GM18520 (cell line): ENCODE measurements around the gene REX1BD.
"Not testable (repeated sequence)": the region's sequence is repeated elsewhere in the genome, so short reads cannot be mapped to it uniquely, and the experiment has no call there.

Experiments
- ATAC-seq: cut with Tn5 transposase; IDR thresholded peaks from one replicate; pipeline ENCODE4 v1.9.1; 2021; ENCODE audit not compliant: unreplicated experiment

The REX1BD gene

DNA sequence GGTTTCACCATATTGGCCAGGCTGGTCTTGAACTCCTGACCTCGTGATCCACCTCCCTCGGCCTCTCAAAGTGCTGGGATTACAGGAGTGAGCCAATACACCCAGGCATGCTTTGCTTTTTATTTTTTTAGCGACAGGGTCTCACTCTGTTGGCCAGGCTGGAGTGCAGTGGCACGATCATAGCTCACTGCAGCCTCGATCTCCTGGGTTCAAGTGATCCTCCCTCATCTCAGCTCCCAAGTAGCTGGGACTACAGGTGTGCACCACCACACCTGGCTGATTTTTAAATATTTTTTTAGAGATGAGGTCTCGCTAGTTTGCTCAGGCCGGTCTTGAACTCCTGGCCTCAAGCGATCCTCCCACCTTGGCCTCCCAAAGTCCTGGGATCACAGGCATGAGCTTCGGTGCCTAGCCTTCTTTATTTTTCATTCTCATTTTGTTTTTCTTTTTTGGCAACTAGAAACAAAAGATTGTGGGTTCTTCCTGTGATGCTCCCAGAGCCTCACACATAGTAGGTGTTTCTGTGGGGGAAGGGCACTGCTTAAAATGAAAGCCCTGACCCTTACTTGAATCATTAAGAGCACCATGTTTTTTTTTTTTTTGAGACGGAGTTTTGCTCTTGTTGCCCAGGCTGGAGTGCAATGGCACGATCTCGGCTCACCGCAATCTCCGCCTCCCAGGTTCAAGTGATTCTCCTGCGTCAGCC is 12.2 kb downstream of the REX1BD start:
- ATAC-seq, result not testable (repeated sequence)

DNA sequence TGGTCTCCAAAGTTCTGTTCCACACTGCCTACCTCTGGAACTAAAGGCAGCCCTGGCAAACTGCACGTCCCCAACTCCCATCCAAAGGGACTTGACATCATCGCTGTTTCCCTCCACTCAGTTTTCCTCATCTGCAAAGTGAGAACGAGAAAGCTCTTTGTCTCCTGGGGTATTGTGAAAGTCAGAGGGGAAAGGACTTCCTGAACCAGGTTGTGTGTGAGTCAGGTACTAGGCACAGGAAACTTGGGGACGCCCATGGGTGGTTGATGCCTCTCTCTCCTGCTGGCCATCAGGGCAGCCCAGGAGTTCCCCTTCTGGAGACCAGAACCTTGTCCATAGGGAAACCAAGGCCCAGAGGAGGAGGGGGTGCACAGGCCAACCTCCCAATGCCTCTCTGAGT is 13.3 kb downstream of the REX1BD start:
- ATAC-seq, result no peak

GRCh38 chr19:18603255-18603957 is 14.8 kb downstream of the REX1BD start:
- no peak for ATAC-seq

DNA sequence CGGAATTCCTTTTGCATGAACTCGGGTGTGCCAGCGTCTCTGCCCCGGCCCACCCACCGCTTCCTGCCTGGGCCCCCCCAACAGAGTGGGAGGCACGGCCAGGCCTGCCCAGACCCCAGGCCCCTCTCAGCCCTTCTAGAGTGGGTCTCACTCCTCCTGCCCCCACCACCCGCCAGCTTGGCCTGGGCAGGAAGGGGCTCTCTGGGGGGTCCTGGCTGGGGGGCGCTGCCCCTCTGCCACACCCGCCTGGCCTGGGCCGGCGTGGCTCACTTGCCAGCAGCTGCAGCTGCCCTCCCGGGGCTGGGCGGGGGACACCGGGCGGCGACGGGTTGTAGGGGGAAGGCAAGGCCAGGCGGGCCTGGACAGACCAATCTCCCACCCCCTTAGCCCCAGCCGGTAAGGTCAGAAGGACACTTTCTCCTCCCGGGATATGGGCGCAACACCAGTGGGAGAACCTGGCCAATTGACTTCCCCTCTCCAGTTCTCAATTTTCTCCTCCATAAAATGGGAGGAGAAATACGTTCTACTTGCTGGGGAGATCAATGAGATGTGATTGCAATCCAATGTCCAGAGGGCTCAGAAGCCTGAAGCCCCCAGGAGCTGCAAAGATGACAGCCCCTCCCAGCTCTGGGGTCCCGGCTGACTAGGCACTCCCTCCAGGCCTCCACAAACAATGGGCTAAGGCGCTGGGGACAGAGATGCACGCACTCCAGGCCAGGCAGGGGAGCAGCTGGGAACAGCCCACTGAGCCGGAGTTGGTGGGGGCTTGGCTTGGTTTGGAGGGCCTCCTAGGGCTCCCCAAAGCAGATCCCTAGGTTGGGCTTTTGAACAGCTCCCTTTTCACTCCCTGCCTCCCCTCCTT is 15.6 kb downstream of the REX1BD start:
- no peak for ATAC-seq

GRCh38 chr19:18604820-18605159 is 16.2 kb downstream of the REX1BD start:
- ATAC-seq, result no peak

DNA sequence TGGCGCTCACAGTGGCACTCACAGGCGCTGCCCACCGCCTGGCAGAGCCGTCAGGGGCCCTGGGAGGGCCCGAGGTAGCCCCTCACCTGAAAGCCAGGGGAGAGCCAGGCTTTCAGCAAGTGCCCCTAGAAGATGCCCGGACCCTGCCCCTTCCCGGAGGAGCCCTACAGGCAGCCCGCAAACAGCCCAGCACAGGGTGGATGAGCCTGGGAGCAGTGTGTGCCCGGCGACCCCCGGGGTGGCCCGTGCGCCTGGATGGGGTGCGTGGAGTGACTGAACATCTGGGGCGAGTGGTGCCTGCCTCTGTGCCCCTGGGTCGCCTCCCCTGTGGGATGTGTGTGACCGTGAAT is 16.6 kb downstream of the REX1BD start:
- ATAC-seq, result no peak

GRCh38 chr19:18605546-18606280 is 17.1 kb downstream of the REX1BD start:
- ATAC-seq, result no peak

GRCh38 chr19:18606281-18607225 is 18.0 kb downstream of the REX1BD start, which contains the start of gene CRLF1:
Gene CRLF1 (minus strand): TSS chr19:18606799. CDS start chr19:18606656, 143 bp downstream.
- ATAC-seq, result no peak

DNA sequence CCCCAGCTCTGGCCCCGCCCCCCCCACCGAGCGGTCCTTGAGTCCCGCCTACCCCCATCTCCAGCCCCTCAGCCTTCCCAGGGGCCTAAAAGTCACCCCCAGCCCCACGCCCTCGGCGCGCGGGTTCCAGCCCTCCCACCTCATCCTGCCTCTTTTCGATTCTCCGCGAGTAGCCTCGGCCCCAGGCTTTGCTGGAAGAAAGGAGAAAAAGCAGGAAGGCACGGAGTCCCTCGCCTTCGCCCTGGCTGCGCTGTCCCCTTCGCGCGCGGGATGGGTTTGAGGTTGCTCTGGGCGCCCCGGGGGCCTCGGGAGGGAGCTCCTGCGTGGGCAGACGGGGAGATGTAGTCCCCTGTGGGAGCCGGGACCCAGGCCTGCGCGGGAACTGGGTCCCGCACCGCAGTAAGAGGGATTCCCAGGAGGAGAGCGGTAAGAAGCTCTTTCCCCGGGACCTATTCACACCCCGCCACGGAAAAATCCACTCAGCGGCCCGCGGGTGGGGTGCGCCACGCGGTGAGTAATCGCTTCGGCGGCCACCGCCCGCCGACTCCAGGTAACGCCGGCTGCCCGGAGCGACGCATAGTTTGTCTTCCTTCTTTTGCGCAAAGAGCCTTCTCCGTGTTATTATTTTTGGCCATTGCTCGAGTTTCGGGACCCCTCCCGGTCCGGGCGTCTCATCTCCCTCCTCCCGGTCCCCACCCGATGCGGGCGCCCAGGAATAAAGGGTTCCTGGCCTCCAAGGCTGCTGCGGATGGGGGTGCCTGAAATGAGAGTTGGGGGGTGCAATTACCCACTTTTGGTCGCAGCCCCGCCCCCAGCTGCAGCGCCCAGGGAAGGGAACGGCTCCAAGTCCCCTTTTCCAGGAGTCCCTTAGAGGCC is 18.9 kb downstream of the REX1BD start:
- no peak for ATAC-seq

DNA sequence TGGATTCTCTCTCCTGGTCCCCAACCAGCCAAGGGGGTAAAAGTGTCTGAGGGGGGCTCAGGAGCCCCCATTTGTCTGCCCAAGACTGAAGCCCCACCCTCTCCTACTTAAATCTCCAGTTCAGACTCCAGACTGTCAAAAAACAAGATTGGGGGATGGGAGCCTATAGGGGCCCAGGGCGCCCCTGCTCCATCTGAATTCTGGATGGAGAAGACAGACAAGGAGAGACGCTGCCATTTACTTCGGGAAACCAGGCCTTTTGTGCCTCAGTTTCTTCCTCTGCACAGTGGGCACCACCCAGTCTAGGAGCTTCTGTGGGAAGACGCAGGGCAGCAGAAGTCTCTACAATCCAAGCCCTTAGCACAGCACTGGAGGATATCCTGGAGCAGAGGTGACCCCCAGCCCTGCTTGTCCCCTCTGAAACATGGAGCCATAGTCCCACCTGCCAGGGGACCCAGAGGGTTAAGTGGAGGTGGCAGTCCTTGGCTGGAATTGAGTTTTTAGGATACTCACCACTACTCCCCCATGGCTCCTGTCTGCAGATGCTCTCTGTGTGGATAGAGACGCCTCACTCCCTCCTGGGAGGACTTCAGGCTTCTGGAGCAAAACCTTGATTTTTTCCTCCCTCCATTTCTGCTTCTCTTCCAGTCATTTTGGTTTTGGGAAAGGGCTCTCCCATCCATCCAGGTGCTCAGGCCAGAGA is 19.7 kb downstream of the REX1BD start:
- no peak for ATAC-seq

DNA sequence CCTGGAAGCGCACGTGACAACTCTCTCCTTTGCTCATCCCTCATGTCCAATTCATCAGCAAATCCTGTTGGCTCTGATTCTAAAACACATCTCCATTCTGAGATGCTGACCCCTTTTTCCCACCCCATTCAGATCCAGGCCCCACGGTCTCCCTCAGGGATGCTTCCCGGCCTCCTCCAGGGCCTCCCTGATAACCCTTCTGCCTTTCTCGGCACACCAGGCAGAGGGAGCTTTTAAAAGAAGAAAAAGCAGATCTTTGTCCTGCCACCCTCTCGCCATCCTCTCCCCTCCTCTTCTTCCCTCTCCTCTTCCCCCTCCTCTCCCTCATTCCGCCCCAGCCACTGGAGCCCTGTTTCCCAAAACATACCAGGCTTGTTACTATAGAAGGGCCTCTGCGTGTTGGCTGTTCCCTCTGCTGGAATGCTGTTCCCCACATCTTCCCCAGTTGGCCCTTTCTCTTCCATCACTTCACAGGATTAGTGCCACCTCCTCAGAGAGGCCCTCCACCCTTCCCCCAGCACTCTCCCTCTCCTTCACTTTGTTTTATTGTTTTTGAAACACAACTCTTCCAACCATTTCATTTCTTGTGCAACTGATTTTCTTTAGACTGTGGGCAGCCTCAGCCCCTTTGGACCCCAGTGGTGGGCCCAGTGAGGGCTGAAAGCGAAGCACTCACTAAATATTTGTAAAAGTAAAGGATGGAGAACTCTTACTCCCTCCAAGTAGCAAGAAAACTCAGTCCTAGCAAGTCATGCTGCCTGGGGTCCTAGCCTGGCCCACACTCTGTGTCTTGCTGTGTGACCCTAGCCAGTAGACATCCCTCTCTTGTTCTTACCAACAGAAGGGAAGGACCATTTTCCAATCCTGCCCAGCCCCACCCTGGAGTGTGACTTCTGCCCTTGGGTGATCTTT is 20.5 kb downstream of the REX1BD start:
- no peak for ATAC-seq

- no peak for ATAC-seq
Measured at GRCh38 chr19:18609717-18610051, 21.1 kb downstream of the REX1BD start.

DNA sequence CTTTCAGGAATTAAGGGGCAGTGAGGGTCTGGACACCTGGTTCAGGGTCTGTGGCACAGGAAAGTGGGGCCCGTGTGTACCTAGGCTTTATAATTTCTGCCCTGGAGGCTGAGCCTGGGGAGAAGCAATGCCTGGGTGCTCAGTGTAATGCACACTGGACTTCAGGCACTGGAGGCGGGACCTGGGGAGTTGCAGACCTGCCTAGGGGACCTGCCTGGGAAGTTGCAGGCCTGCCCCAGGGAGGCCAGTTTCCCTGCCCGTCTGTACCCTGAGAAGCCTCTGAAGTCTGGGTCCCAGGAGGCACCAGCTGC is 21.6 kb downstream of the REX1BD start:
- ATAC-seq, result no peak

DNA sequence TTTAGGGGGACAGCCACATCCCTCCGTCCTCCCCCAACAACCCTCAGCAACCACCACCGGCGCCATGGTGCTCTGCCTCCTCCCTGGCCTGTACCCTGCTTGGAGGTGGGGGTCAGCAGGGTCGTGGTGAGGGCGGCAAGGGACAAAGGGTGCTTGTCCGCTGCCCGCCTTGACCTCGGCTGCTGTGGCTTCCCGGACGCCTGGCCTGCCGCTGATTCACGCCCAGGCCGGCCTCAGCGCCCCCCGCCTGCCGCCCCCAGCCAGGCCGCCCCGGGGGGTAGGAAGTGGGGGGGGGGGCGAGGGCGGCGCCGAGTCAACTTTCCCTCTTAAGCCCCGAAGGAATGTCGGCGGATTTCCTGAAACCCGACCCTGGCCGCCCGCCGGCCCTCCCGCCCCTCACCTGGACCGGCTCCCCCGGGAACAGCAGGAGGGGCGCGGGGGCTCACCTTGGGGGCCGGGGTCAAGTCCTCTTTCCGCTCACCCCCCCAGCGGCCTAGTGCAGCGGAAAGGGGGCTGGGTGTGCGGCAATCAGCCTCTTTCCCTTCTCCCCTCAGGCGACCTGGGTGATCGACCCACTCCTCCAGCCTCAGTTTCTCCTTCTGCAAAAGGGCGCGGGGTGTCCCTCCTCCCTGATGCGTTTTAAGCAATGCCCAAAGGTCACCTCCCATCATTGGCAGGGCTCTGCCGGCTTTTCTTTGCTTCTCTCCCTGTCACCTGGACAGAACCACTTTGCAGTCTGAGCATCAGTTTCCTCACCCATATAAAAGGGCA is 22.1 kb downstream of the REX1BD start:
- no peak for ATAC-seq

DNA sequence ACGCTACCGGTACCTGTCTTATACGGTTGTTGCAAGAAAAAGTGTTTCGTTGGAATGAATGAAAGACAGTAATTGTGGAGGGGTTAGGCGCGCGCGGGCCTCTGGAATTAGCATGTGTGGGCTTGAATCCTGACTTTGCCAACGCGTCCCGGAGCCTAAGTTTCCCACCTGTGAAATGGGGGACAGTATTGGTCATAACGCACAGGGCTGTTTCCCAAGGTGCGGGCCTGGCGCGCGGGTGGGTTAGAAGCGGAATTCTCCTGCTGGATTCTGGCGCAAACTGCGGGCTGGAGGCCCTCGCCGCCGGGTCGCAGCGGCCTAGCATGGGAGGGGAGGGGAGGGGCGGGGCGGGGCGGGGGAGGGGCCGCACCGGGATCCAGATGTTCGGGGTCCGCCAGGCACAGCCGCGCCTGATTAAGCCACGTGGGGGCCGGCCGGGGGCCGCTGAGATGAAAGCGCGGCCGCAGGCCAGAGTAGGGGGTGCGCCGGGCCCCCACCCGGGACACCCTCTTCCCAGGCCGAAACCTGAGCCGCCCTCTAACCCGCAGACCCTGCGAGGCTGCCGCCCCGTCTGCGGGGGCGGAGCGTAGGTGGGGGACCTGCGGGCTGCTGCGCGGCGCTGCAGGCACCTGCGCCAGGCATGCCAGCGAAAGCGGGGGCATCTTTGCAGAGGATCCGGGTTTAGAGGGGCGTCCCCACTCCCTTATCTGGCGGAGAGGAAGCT is 22.9 kb downstream of the REX1BD start:
- ATAC-seq, result no peak

DNA sequence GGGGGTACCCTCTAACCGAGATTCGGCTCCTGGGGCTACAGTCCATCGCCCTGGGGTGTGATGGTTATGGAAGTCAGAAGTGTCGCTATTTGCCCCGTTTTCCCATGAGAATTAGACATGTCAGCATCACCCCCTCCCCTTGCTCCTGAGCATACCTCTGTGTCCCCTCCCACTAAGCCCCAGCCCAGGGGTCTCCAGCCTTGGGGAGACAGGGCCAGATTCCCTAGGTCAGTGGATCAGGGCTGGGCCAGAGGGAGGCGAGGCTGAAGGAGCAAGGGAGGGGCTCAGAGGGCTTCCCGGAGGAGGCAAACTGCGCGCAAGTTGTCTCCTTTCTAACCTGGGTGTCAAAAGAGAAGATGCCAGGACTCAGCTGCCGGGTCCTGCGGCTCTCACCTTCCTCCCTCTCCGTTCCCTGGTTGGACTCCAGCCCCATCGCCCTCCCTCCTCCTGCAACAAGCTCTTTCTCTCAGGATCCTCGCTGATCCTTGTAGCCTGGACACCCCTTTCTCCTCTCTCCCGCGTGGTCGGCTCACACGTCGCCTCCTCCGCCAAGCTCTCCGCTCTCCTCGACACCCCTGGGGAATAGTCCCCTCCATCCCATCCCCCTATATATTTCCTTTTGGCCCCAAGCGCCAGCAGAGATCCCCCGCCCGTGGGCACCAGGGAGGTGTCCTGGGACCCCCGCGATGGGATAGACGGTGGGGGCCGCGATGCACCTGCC is 23.6 kb downstream of the REX1BD start:
- ATAC-seq, result no peak
